Measurements from ENCODE around the gene FBN2.

- TF ChIP-seq CTCF (IDR thresholded peaks at IDR 0.05) (no peak), POLR2A (IDR thresholded peaks at IDR 0.05) (no peak)
Measured at GRCh38 chr5:128455841-128456361, 82.1 kb downstream of the FBN2 start.
